GM13977 (cell line): ENCODE measurements around the gene CHN2.
"Not testable (repeated sequence)": the region's sequence is repeated elsewhere in the genome, so short reads cannot be mapped to it uniquely, and the experiment has no call there.

ENCODE experiments used
- DNase-seq: peaks from one replicate; pipeline ENCODE4 v3.0.0; 2012; ENCODE audit warnings: low spot score
- CTCF ChIP-seq: IDR thresholded peaks from 2 replicates; pipeline ENCODE4 v1.5.1; 2012; ENCODE audit warnings: mild to moderate bottlenecking, control low read depth; ENCODE audit not compliant: insufficient read depth; ENCODE audit errors: extremely low read depth, missing control alignments
- in situ Hi-C: fragments of 300-500 bp; cut with MboI; formaldehyde crosslinking; loops from one replicate; pipeline ENCODE4 v1.12.0; 2022; ENCODE audit warnings: low sequenced_read_pairs, low pct_unique_long_range_greater_than_20kb, mixed read lengths, inconsistent platforms; ENCODE audit not compliant: unreplicated experiment

CHN2 gene

DNA sequence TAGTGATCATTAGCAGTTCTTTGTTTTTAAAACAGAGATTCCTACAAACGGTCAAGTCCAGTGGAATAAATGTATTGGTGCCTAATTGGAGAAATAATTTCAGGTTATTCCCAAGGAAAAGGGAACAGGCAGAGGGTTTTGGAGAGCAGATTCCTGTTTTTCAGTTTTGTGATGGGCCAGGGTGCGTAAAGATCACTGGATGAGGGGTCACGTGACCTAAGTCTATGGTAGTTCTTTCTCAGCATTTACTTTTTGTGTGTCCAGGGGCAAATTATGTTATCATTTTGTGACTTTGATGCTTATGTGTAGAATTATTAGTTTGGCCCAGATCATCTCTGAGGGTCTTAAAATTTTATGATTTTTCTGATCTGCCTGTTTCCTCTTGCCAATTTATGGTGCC, 15.2 kb downstream of the CHN2 start:
- in situ Hi-C loops, result no loop called here
- no peak for DNase-seq
- no peak for TF ChIP-seq CTCF

DNA sequence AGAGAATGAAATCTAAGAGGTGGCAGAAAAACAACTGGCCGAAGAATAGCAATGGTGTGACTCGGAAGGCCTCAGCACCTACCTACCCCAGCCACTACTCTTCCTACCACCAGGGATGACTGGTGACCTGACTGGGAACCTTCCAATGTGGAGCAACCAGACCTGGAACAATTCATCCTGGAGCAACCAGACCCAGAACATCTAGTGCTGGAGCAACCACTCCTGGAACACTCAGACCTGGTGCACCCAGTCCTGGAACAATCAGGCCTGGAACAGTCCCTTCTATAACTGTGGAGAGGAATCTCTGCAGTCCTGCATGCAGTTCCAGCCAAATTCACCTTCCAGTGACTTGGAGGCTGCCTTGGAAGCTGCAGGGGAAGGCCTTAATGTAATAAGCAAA, 18.2 kb downstream of the CHN2 start:
- DNase-seq, in situ Hi-C loops: not testable (repeated sequence)

GRCh38 chr7:29214056-29214455, 19.5 kb downstream of the CHN2 start:
- DNase-seq, result no peak
- in situ Hi-C loops, result no loop called here
- TF ChIP-seq CTCF, result no peak

DNA sequence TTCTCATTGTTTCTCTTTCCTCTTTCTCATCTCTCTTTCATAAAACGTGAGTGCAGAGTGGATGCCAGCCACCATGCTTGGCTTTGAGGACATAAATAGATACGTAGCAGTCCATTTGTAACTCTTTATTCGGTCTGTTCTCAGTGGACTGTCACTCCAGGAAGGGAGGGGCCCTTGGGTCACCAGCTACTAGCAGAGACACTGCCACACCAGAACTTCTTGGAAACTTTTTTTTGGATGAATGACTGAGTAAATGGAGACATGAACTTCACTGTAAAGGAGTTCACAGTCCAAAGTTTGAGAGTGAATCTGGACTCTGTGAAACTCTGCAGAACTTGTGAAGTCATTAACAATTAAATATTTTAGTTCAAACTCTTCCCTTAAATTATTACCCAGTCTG, 20.2 kb downstream of the CHN2 start:
- TF ChIP-seq CTCF, result no peak
- in situ Hi-C loops, result no loop called here
- no peak for DNase-seq

DNA sequence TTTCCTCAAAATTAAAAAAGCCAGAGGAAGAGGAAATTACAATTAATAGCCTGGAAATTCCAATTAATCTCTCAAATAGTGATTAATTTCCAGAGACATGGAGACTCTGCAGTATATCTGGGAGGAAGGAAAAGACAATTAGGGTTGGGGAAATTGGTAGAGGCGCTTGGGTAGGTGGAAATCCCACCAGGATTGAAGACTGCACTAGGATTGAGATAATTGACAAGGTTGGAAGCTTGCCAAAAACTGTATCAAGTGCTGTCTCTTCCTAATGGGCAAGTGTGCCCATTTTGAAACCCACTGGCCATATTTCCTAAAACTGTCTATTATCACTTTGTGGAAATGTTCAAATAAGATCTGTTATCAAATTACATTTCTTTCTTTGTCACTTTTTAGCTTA, 21.6 kb downstream of the CHN2 start:
- TF ChIP-seq CTCF, result no peak
- no peak for DNase-seq
- in situ Hi-C loops, result no loop called here

DNA sequence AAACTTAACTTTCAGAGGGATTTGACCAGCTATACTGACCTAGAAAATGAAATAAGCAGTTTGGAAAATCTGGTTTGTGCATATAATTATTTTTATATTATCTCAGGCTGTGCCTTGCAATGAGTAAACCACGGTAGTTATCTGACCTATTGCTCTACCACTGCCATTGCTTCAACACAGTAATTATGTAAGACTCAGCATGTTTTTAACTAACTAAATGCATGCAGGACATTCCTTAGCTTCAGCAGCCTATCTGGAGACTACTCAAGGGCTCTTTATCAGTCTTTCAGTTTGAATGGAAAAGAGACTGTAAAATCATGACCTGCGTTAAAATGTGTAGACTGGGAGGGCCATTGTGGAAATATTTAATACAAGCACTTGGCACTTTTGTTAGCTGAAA, 22.5 kb downstream of the CHN2 start:
- in situ Hi-C loops, result no loop called here
- no peak for DNase-seq
- no peak for TF ChIP-seq CTCF

DNA sequence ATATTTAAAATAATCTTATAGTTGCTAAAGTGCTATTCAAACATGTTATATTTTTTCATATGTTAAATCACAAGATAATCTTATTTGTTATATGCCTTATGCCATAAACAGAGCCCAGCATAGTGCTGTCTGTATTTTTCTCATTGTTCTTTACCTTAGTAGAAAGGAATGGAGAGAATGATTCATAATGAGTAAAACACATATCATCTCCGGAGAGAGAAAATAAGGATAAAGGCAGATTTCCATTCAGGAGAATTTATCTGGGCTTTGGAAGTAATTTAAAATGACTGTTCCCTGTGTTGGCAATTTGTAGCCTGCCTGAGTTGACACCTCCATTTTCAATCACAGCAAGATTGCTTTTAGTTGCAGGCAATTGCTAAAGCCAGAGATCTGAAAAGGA, 30.2 kb downstream of the CHN2 start:
- in situ Hi-C loops, result no loop called here
- no peak for DNase-seq
- no peak for TF ChIP-seq CTCF
